B cell (primary cell): ENCODE measurements around the gene MRGPRG. TPM values are rescaled to one million over a fixed set of nuclear protein-coding genes. Genes with fewer than 3 reads are reported as not detected.

Experiments
- ATAC-seq: fragments of 200-7000 bp; cut with Tn5 transposase; one replicate; pipeline ENCODE4 v1.10.0; 2021; ENCODE audit warnings: low read depth, mild to moderate bottlenecking, moderate number of reproducible peaks, moderate library complexity
- CTCF ChIA-PET: fragments of 350-600 bp; sonication (Branson Sonifier 250); formaldehyde crosslinking; loops from one replicate; lab custom pipeline; 2021; ENCODE audit warnings: antibody characterized with exemption, inconsistent platforms; lab: Charles Lee
- POLR2A ChIA-PET: fragments of 350-600 bp; sonication (Branson Sonifier 250); formaldehyde crosslinking; loops from one replicate; lab custom pipeline; 2021; ENCODE audit warnings: antibody characterized with exemption; lab: Charles Lee
- DNase-seq: peaks from one replicate; pipeline ENCODE4 v3.0.0; 2013
- H2AFZ ChIP-seq: 2 replicates; pipeline ENCODE4 v1.6.1; 2012; ENCODE audit warnings: mild to moderate bottlenecking, low read depth, low read length; ENCODE audit not compliant: insufficient read depth, poor library complexity, severe bottlenecking
- H3K27ac ChIP-seq, 2 donors: 1 replicate in 1 of 2; 2 replicates in 1 of 2; pipeline ENCODE4 v1.5.1; 2012 to 2013; ENCODE audit warnings: low read length in 2 of 2, mild to moderate bottlenecking in 2 of 2, moderate library complexity in 1 of 2
- H3K27me3 ChIP-seq, 4 experiments: fragments of 200-600 bp in 1 of 4; sonication (generic) in 1 of 4; replicated peaks in 1 of 4; 1 replicate in 2 of 4; 2 replicates in 2 of 4; pipeline versions ENCODE4 v1.6.1 to v1.7.0; 2013 to 2016; ENCODE audit warnings: low read length in 3 of 4, mild to moderate bottlenecking in 2 of 4, mixed read lengths in 1 of 4, moderate library complexity in 1 of 4; ENCODE audit not compliant: insufficient read depth in 4 of 4, control insufficient read depth in 3 of 4; ENCODE audit errors: control extremely low read depth in 1 of 4
- H3K36me3 ChIP-seq, 2 experiments: replicated peaks in 1 of 2; 1 replicate in 1 of 2; 2 replicates in 1 of 2; pipeline versions ENCODE4 v1.6.1 to v1.7.1; 2013; ENCODE audit warnings: low read length in 1 of 2; ENCODE audit not compliant: insufficient read depth in 2 of 2, control insufficient read depth in 1 of 2; ENCODE audit errors: control extremely low read depth in 1 of 2, extremely low read depth in 1 of 2
- H3K4me1 ChIP-seq, 2 donors: fragments of 200-600 bp in 1 of 2; sonication (generic) in 1 of 2; 1 replicate in 1 of 2; 2 replicates in 1 of 2; pipeline versions ENCODE4 v1.5.1 to v1.6.1; 2013 to 2017; ENCODE audit warnings: low read length in 2 of 2; ENCODE audit not compliant: control insufficient read depth in 2 of 2, insufficient read depth in 2 of 2
- H3K4me2 ChIP-seq: replicated peaks from 2 replicates; pipeline ENCODE3; 2012; ENCODE audit warnings: mild to moderate bottlenecking, low read depth, low read length; ENCODE audit not compliant: poor library complexity, severe bottlenecking
- H3K4me3 ChIP-seq, 5 experiments: fragments of 200-600 bp in 1 of 5; sonication (generic) in 1 of 5; 1 replicate in 3 of 5; 2 replicates in 2 of 5; pipeline versions ENCODE4 v1.5.1 to v1.7.0; 2011 to 2016; ENCODE audit warnings: low read length in 4 of 5, mild to moderate bottlenecking in 4 of 5, low read depth in 2 of 5, control low read depth in 1 of 5, moderate library complexity in 1 of 5; ENCODE audit not compliant: insufficient read depth in 1 of 5; ENCODE audit errors: control extremely low read depth in 1 of 5, extremely low read depth in 1 of 5
- H3K79me2 ChIP-seq: fragments of 200-600 bp; sonication (generic); one replicate; pipeline ENCODE4 v1.6.0; 2016; ENCODE audit warnings: low read length; ENCODE audit not compliant: control insufficient read depth, insufficient read depth
- H3K9ac ChIP-seq: fragments of 200-600 bp; sonication (generic); 2 replicates; pipeline ENCODE4 v1.6.1; 2017; ENCODE audit warnings: mild to moderate bottlenecking, low read length, moderate library complexity
- H3K9me3 ChIP-seq, 3 donors: one replicate each; pipeline versions ENCODE4 v1.6.1 to v1.7.1; 2013; ENCODE audit warnings: low read length in 2 of 3; ENCODE audit not compliant: control insufficient read depth in 2 of 3, insufficient read depth in 1 of 3; ENCODE audit errors: control extremely low read depth in 1 of 3
- H4K20me1 ChIP-seq: 2 replicates; pipeline ENCODE4 v1.6.0; 2012; ENCODE audit warnings: mild to moderate bottlenecking, low read length; ENCODE audit not compliant: insufficient read depth, control insufficient read depth, poor library complexity, severe bottlenecking
- H3K27ac Mint-ChIP-seq: one replicate; pipeline ENCODE4 v1.8.0; 2021; ENCODE audit warnings: mixed read lengths
- H3K27me3 Mint-ChIP-seq: one replicate; pipeline ENCODE4 v1.8.0; 2021; ENCODE audit warnings: mixed read lengths
- H3K4me1 Mint-ChIP-seq: one replicate; pipeline ENCODE4 v1.8.0; 2021; ENCODE audit warnings: mixed read lengths
- H3K4me3 Mint-ChIP-seq: one replicate; pipeline ENCODE4 v1.8.0; 2021; ENCODE audit warnings: mixed read lengths
- H3K9me3 Mint-ChIP-seq: one replicate; pipeline ENCODE4 v1.8.0; 2022; ENCODE audit warnings: mixed read lengths; ENCODE audit not compliant: insufficient read depth
- CTCF ChIP-seq: fragments of 200-600 bp; IDR thresholded peaks from one replicate; pipeline ENCODE4 v1.8.0; 2022; ENCODE audit warnings: antibody characterized with exemption, mild to moderate bottlenecking
- EZH2 ChIP-seq: IDR thresholded peaks from 2 replicates; pipeline ENCODE4 v1.6.1; 2012; ENCODE audit warnings: borderline replicate concordance, low read depth, mild to moderate bottlenecking, moderate library complexity, low read length; ENCODE audit not compliant: insufficient read depth, poor library complexity, severe bottlenecking
- WGBS: methylation state at CpG from one replicate; pipeline ENCODE4 v1.1.5; 2013; ENCODE audit warnings: missing lambda C conversion rate; ENCODE audit not compliant: insufficient coverage; 5-methylcytosine and 5-hydroxymethylcytosine counted together
- intact Hi-C: fragments of 100-400 bp; cut with micrococcal nuclease; formaldehyde crosslinking; loops from one replicate; pipeline ENCODE4 v1.10.0; 2022
- polyA plus RNA-seq: library from polyadenylated mRNA; depleted of rRNA; stranded (reverse); fragments of >200 nt; gene quantifications from 2 replicates; pipeline ENCODE4 v1.2.3, GENCODE V29; 2012
- total RNA-seq, 2 donors: library from RNA; stranded (reverse); fragments of 120-200 nt in 1 of 2; gene quantifications; 1 replicate in 1 of 2; 2 replicates in 1 of 2; pipeline versions ENCODE4 v1.2.3 to v1.2.4, GENCODE V29; 2013 to 2022

Gene MRGPRG
- total and polyA plus RNA-seq, 2 donors (not counting 1 experiment from before 2014, with no cell fraction given), result not detected

GRCh38 chr11:3201112-3201581 lies 17.5 kb downstream of the MRGPRG start:
- Mint-ChIP-seq H3K4me3 (no peak overlapping the region), H3K27me3 (peaks cover 5% of the 10 kb centered on the region), H3K27ac (no peak overlapping the region), H3K4me1 (no peaks in the 10 kb centered on the region), H3K9me3 (no peaks in the 10 kb centered on the region)
- no peak for DNase-seq
- 91% methylated on average over 13 of the region's 15 CpGs for WGBS
- ChIA-PET CTCF (no interaction called here), POLR2A (no interaction called here)
- ATAC-seq, result no peak
- Histone ChIP-seq H4K20me1 (no peaks in the 10 kb centered on the region), H3K4me2 (no peak overlapping the region), H3K9me3 (peaks cover 0 to 11% (median 0%) of the 10 kb centered on the region in 3 donors), H3K4me1 (no peaks in the 10 kb centered on the region), H3K27me3 (peaks cover 0 to 14% (median 2%) of the 10 kb centered on the region in 4 experiments), H3K27ac (no peak overlapping the region), H3K9ac (no peak overlapping the region), H3K36me3 (no peaks in the 10 kb centered on the region), H3K4me3 (no peak overlapping the region), H3K79me2 (no peaks in the 10 kb centered on the region), H2AFZ (no peak overlapping the region)
- TF ChIP-seq CTCF (no peak), EZH2 (no peak)
- intact Hi-C loops, result no loop called here

- ChIA-PET CTCF (no interaction called here), POLR2A (no interaction called here)
- Histone ChIP-seq H3K9ac (no peak overlapping the region), H3K4me1 (no peaks in the 10 kb centered on the region), H3K36me3 (no peaks in the 10 kb centered on the region), H3K27me3 (peaks cover 0 to 14% (median 2%) of the 10 kb centered on the region in 4 experiments), H3K79me2 (no peaks in the 10 kb centered on the region), H3K27ac (no peak overlapping the region), H3K9me3 (peaks cover 0 to 11% (median 0%) of the 10 kb centered on the region in 3 donors), H4K20me1 (no peaks in the 10 kb centered on the region), H3K4me2 (no peak overlapping the region), H3K4me3 (no peak overlapping the region), H2AFZ (no peak overlapping the region)
- WGBS, result 70% methylated on average over 9 of the region's 12 CpGs
- DNase-seq (no peak), ATAC-seq (no peak)
- Mint-ChIP-seq H3K27me3 (peaks cover 5% of the 10 kb centered on the region), H3K4me1 (no peaks in the 10 kb centered on the region), H3K27ac (no peak overlapping the region), H3K4me3 (no peak overlapping the region), H3K9me3 (no peaks in the 10 kb centered on the region)
- TF ChIP-seq CTCF (no peak), EZH2 (no peak)
- intact Hi-C loops, result no loop called here
Measured at GRCh38 chr11:3200388-3201111, 18.1 kb downstream of the MRGPRG start.
